H1 (cell line): ENCODE measurements around the gene ZNF823. TPM values are rescaled to one million over a fixed set of nuclear protein-coding genes. Genes with fewer than 3 reads are reported as not detected.

Experiments used
- CHD2 ChIP-seq: IDR thresholded peaks from 2 replicates; pipeline ENCODE4 v1.6.1; 2012; ENCODE audit warnings: low read length, improper control_type of control experiment
- POU5F1 ChIP-seq: IDR thresholded peaks from 2 replicates; pipeline ENCODE4 v1.6.1; 2011; ENCODE audit warnings: low read depth, mild to moderate bottlenecking, low read length, moderate library complexity
- SAP30 ChIP-seq: fragments of 300-600 bp; sonication (generic); IDR thresholded peaks from 2 replicates; pipeline ENCODE4 v1.7.1; 2012; ENCODE audit warnings: low read length, moderate library complexity, mild to moderate bottlenecking, inconsistent platforms; ENCODE audit not compliant: insufficient read depth, insufficient replicate concordance
- SP2 ChIP-seq: IDR thresholded peaks from 2 replicates; pipeline ENCODE4 v1.6.1; 2012; ENCODE audit warnings: mild to moderate bottlenecking, low read length, inconsistent platforms
- TBP ChIP-seq: IDR thresholded peaks from 2 replicates; pipeline ENCODE4 v1.6.1; 2011; ENCODE audit warnings: low read depth, low read length, improper control_type of control experiment
- polyA plus RNA-seq, 7 experiments: library from polyadenylated mRNA; depleted of rRNA in 3 of 7; stranded (reverse) in 5 of 7; unstranded in 2 of 7; fragments of >200 nt in 5 of 7; fragments of 200-250 nt in 2 of 7; gene quantifications; 1 replicate in 5 of 7; 2 replicates in 1 of 7; 4 replicates in 1 of 7; pipeline versions ENCODE4 v1.2.1 to v1.2.3, GENCODE V29; 2011 to 2013; ENCODE audit warnings: missing spikeins in 2 of 7, mixed read lengths in 2 of 7
- total RNA-seq: library from RNA; stranded (reverse); fragmentation: NEBNext Ultra II Directional; extraction: Animal tissue kit (Norgen Biotek cat#: 25700); gene quantifications from 2 replicates; pipeline ENCODE4 v1.2.1, GENCODE V29; 2021
- TF ChIP-seq, protein P1 (sequence below): fragments of 300-600 bp; sonication (generic); IDR thresholded peaks from 2 replicates; pipeline ENCODE4 v1.7.1; 2012; ENCODE audit warnings: low read length, moderate library complexity, mild to moderate bottlenecking, inconsistent platforms; ENCODE audit not compliant: insufficient replicate concordance

ZNF823 gene
- total and polyA plus RNA-seq, 2 of the 8 experiments (the other 6 are each of a cell fraction or from before 2014, with no cell fraction given) = 0.73 to 2.4 TPM

DNA sequence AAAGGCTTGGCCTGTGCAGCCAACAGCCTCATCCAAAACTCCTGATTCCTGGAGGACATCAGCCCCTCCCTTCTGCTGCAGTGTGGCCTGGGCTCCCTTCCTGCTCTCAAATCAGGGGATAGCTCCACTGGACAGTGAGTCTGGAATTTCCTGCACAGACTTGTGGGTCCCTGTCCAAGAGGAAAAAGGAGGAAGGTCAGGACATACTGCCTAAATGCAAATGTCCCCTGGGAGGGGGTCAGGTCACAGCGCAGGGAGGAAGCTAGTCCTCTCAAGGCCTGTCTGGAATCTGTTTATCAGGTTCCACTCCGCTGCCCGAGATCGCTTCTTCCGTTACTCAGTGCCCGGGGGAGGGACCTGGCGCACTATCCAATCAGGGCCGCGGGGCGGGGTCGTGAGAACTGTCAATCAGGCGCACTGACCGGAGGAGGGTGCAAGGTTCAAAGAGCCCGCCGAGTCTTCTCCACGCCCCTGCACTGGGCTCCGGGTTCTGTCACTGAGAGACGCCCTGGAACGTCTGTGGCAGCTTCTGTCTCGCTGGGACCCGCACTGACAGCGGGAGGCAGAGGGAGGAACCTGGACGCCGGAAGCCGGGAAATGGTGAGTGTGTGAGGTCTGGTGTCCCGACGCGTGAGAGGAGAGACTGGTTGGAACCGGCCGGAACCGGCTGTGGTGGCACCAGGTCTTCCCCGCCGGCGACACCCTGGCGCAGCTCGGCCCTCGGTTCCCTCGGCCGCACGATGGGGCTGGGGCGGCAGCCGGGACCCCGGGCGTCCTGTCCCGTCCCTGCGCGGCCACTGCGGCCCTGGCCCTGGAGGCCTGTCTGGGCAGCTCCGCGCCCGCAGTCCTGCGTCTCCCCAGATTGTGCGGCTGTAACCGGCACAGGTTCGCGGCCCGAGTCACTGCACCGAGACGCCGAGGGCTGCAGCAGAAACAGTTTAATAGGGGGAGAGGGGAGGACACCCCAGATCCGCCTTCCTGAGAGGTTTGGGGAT is 28.1 kb upstream of the ZNF823 start, which contains the start of gene ZNF441 (continued):
- TF ChIP-seq CHD2 (no peak), POU5F1 (no peak), SAP30 (no peak), SP2 (peak; percentile 31; the same call in 1 of the 2 replicates), TBP (0 out of 2 replicates have a peak, but pooled peaks have one; percentile 40)
- TF ChIP-seq, protein P1, sequence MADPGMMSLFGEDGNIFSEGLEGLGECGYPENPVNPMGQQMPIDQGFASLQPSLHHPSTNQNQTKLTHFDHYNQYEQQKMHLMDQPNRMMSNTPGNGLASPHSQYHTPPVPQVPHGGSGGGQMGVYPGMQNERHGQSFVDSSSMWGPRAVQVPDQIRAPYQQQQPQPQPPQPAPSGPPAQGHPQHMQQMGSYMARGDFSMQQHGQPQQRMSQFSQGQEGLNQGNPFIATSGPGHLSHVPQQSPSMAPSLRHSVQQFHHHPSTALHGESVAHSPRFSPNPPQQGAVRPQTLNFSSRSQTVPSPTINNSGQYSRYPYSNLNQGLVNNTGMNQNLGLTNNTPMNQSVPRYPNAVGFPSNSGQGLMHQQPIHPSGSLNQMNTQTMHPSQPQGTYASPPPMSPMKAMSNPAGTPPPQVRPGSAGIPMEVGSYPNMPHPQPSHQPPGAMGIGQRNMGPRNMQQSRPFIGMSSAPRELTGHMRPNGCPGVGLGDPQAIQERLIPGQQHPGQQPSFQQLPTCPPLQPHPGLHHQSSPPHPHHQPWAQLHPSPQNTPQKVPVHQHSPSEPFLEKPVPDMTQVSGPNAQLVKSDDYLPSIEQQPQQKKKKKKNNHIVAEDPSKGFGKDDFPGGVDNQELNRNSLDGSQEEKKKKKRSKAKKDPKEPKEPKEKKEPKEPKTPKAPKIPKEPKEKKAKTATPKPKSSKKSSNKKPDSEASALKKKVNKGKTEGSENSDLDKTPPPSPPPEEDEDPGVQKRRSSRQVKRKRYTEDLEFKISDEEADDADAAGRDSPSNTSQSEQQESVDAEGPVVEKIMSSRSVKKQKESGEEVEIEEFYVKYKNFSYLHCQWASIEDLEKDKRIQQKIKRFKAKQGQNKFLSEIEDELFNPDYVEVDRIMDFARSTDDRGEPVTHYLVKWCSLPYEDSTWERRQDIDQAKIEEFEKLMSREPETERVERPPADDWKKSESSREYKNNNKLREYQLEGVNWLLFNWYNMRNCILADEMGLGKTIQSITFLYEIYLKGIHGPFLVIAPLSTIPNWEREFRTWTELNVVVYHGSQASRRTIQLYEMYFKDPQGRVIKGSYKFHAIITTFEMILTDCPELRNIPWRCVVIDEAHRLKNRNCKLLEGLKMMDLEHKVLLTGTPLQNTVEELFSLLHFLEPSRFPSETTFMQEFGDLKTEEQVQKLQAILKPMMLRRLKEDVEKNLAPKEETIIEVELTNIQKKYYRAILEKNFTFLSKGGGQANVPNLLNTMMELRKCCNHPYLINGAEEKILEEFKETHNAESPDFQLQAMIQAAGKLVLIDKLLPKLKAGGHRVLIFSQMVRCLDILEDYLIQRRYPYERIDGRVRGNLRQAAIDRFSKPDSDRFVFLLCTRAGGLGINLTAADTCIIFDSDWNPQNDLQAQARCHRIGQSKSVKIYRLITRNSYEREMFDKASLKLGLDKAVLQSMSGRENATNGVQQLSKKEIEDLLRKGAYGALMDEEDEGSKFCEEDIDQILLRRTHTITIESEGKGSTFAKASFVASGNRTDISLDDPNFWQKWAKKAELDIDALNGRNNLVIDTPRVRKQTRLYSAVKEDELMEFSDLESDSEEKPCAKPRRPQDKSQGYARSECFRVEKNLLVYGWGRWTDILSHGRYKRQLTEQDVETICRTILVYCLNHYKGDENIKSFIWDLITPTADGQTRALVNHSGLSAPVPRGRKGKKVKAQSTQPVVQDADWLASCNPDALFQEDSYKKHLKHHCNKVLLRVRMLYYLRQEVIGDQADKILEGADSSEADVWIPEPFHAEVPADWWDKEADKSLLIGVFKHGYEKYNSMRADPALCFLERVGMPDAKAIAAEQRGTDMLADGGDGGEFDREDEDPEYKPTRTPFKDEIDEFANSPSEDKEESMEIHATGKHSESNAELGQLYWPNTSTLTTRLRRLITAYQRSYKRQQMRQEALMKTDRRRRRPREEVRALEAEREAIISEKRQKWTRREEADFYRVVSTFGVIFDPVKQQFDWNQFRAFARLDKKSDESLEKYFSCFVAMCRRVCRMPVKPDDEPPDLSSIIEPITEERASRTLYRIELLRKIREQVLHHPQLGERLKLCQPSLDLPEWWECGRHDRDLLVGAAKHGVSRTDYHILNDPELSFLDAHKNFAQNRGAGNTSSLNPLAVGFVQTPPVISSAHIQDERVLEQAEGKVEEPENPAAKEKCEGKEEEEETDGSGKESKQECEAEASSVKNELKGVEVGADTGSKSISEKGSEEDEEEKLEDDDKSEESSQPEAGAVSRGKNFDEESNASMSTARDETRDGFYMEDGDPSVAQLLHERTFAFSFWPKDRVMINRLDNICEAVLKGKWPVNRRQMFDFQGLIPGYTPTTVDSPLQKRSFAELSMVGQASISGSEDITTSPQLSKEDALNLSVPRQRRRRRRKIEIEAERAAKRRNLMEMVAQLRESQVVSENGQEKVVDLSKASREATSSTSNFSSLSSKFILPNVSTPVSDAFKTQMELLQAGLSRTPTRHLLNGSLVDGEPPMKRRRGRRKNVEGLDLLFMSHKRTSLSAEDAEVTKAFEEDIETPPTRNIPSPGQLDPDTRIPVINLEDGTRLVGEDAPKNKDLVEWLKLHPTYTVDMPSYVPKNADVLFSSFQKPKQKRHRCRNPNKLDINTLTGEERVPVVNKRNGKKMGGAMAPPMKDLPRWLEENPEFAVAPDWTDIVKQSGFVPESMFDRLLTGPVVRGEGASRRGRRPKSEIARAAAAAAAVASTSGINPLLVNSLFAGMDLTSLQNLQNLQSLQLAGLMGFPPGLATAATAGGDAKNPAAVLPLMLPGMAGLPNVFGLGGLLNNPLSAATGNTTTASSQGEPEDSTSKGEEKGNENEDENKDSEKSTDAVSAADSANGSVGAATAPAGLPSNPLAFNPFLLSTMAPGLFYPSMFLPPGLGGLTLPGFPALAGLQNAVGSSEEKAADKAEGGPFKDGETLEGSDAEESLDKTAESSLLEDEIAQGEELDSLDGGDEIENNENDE = no peak
- TF ChIP-seq, all 59 proteins: peak for 14
